Glomerular visceral epithelial cell (primary cell): ENCODE measurements around the gene FSTL5.

Source experiments
- DNase-seq: peaks from one replicate; pipeline ENCODE4 v3.0.0-alpha.2; 2016; ENCODE audit errors: extremely low spot score

FSTL5 gene

DNA sequence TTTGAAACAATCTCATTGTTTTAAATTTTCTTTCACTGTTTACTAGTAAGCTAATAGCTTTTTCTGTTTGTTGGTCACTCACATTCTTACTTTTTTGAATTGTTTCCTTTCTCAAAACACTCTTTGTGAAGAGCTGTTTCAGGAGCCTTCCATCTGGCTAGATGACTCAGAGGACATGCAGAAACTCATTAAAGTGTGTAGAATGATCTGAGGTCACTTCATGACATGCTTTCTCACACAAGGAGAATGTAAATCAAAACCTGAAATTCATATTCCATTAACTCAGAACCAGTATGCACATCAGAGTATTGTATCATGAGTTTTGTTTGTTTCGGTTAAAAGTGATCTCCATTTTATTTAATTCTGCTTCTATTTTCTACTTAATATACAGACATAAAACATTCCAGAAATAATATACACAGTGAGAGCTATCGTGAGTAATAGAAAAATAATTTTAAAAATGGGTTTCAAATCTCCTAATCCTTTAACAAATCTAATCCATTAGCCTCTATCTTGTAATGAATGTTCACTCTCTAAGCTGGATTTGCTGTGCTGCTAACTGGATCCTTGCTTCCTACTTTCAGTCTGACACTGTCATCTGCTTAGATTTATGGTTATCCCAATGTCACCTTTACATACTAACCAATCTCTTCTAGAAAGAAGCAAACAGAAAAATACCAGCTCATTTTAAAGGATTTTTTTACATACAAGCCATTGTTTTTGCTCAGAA lies 449.6 kb downstream of the FSTL5 start:
- DNase-seq = peak; percentile 67

DNA sequence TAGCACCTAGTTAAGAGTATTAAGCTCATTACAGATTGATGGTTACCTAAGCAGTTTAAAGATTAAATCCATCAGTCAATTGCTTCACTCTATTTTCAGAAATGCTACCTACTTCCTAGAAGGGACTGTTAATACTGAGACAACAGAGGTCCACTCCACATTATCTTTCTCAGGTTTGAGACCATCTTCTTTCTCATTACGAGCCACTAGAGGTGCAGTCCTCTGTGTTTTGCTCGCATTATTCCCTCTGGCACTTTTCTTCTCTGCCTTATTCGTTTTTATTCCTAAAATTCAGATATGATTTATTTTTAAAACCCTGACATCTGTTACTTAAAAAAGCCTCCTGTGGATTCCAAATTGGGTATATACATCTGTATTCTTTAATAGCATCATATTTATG lies 459.1 kb downstream of the FSTL5 start:
- DNase-seq = no peak

DNA sequence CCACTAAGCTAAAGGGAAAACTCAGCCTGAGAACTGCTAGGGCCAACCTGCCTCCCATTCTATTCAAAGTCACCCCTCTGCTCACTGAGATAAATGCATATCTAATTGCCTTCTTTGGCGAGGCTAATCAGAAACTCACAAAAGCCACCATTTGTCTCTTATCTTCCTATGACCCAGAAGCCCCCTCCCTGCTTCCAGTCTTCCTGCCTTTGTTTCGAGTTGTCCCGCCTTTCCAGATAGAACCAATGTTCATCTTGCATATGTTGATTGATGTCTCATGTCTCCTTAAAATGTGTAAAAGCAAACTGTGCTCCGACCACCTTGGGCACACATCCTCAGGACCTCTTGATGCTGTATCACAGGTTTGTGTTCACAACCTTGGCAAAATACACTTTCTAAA lies 459.8 kb downstream of the FSTL5 start:
- no peak for DNase-seq

GRCh38 chr4:161702287-161702686 lies 461.5 kb downstream of the FSTL5 start:
- DNase-seq = no peak

- peak; percentile 5 for DNase-seq
These were observed 466.9 kb downstream of the FSTL5 start for GRCh38 chr4:161696944-161697343.

DNA sequence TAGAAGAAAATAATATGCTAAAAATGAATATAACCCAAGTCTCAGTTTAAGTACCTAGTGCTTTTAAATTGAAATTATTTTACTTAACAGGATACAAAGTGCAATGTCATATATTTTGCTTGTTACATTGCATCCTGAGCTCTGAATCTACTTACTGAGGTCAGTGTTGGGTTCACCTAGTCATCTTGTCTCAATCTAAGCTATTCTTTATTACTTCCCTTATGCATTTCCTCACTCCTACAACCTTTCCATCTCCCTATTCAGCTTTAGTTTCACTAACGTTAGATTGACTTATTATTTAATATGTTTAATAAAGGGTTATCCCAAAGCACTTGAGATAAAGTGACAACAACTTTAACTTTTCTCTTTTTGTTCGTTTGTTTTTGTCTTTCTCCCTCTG lies 483.7 kb downstream of the FSTL5 start:
- no peak for DNase-seq

DNA sequence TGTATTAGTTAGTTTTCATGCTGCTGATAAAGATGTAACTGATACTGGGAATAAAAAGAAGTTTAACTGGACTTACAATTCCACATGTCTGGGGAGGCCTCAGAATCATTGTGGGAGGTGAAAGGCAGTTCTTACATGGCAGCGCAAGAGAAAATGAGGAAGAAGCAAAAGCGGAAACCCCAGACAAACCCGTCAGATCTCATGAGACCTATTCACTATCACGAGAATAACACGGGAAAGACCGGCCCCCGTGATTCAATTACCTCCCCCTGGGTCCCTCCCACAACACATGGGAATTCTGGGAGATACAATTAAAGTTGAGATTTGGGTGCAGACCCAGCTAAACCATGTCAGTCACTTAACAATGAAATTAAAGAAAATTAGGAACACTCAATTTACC lies 499.1 kb downstream of the FSTL5 start:
- no peak for DNase-seq

DNA sequence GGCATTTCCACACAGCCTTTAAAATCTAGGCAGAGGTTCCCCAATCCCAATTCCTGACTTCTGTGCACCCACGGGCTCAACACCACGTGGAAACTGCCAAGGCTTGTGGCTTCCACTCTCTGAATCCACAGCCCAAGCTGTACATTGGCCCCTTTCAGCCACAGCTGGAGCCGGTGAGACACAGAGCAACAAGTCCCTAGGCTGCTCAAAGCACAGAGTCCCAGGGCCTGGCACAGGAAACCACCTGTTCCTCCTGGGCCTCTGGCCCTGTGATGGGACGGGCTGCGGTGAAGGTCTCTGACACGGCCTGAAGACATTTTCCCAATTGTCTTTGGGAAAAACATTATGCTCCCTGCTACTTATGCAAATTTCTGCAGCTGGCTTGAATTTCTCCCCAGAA lies 500.0 kb downstream of the FSTL5 start:
- no peak for DNase-seq

DNA sequence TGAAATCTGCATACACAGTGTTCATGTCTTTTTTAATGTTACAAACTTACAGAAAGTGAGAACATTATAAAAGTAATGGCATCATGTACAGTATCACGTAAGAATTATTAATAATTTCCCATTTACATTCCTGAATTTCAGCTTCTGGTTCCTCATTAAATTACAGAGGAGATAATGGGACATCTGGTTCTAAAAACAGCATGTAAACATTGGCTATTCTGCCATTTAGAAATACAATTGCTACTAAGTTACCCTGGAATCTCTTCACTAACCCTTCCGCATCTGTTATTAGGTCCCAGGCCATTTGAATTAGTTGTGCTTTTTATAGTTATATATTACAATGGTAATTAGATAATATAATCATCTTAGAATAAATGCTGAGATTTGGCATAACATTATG lies 505.1 kb downstream of the FSTL5 start:
- no peak for DNase-seq

- no peak for DNase-seq
These were observed 506.2 kb downstream of the FSTL5 start for GRCh38 chr4:161657616-161658015.

GRCh38 chr4:161656594-161656993 lies 507.2 kb downstream of the FSTL5 start:
- DNase-seq = no peak

- DNase-seq = no peak
These were observed 508.7 kb downstream of the FSTL5 start for GRCh38 chr4:161655148-161655547.

DNA sequence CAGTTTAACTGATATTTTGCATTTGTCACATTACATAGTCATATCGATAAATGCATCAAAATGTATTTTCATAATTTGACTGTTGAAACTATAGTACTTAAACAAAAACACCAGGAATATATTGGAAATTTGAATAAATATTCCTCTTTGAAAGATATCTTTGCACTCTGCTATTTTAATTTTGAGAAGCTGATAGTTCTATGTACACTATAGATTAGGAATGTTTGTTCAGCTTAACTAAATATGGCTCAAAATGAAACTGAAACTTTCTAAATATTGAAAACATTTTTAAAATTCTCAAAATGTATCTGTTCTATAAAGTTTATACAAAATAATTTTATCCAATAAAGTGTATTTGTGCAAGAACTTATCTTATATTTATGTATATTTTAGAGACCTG lies 510.1 kb downstream of the FSTL5 start:
- no peak for DNase-seq

- DNase-seq = no peak
These were observed 512.2 kb downstream of the FSTL5 start for GRCh38 chr4:161651586-161651985.

DNA sequence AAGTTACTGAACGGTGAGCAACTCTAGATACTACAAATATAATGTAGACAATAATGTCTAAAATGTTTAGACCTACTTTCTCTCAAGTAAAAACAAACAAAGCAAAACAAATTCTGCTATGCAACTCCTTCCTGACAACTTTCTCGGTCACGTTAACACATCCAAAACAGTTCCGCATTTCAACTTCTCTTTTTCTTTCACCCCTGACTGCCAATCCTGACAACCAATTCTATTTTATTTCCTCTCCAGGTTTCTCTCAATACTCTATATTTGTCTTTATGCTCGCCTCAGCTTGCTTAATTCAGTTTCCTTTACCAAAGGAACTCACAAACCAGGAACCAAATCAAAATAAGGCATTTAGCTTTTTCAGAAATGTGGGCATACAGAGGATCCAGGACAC lies 513.0 kb downstream of the FSTL5 start:
- DNase-seq = no peak

DNA sequence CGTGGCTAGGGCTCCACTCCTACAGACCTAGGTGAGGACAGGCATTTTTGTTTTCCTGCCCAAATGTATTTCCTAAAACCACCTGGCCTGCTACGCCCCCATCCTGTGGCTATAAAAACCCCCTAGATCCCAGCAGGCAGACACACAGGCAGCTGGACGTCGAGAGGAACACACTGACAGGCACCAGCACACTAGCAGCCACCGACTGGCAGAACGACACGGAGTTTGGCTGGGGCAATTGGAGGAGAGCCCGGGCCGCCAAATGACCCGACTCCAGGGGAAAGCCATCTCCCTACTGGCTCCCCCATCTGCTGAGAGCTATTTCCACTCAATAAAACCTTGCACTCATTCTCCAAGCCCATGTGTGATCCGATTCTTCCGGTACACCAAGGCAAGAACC lies 516.0 kb downstream of the FSTL5 start:
- DNase-seq = no peak

GRCh38 chr4:161642708-161643107 lies 521.1 kb downstream of the FSTL5 start:
- DNase-seq = no peak

DNA sequence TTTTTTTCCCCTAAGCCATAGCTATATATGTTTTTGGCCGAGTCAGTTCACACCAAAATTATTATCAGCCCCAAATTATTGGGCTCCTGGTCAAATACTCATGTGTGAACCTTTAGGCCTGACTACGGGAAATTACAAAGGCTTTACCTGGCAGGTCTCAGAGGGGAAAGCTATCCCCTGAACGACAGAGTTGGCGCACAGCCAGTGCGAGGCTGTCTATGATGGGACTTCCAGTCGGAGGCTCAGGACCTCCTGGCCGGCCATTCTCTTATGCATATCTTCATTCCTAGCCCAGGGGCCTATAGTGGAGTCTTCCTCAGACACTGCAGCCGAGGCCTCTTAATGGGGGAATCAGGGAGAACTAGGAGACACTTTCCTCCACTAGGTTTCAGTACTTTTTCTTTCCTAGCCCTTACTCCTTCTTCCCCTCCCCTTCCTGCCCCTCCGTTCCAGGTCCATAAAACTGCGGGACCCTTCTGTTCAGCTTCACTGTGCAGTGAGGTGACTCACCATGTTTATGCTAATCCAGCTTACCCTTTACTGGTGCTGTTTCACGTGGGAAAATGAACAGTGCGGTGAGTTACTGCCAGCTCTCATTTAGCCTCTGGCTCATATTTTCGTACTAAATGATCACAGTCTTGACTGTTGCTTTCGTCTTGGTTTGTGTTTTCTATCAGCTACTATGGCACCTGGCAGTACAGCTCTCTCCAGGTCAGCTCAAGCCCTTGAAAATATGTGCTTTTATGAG lies 533.9 kb downstream of the FSTL5 start:
- DNase-seq = peak; percentile 13

GRCh38 chr4:161604516-161605300 lies 559.1 kb downstream of the FSTL5 start:
- no peak for DNase-seq

GRCh38 chr4:161601011-161601410 lies 562.8 kb downstream of the FSTL5 start:
- no peak for DNase-seq

- DNase-seq = no peak
These were observed 568.5 kb downstream of the FSTL5 start for GRCh38 chr4:161595230-161595771.

DNA sequence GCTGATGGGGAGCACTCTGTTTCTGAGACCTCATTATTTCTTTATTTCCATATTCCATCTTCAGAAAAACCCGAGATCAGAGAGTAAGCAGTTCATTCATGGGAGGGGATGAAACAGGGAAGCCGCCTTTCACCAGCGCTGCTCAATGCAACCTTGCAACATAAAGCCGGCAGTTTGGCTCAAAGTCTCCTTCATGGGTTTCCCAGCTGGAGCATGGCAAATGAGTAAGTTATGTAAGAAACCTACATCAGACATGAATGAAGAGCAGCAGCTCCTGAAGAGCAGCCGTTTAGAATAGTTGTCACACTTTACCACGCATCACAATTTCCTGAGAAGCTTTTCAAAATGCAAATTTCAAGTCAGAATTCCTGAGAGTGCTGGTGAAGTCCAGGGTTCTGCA lies 578.8 kb downstream of the FSTL5 start:
- DNase-seq = no peak
